Measurements from ENCODE around the gene NBEA.

The NBEA gene

DNA sequence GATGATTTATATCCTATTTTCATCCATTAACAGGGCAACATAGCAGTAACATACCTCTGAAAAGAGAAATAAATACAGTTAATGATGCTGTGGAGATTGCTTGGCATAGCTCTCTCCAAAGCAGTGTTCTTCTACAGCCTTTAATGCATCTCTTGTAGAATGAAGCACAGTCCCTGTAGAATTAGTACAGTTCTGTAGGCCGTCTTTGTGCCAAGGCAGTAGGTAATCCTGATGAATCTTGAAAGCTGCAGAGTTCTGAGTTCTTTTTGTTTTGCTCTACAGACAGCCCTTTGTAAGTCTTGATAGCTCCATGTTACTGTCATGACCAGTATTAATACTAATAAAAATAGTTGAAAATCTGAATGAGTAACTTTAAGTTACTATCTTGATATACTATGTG lies 350.3 kb downstream of the NBEA start:
- no peak for DNase-seq

DNA sequence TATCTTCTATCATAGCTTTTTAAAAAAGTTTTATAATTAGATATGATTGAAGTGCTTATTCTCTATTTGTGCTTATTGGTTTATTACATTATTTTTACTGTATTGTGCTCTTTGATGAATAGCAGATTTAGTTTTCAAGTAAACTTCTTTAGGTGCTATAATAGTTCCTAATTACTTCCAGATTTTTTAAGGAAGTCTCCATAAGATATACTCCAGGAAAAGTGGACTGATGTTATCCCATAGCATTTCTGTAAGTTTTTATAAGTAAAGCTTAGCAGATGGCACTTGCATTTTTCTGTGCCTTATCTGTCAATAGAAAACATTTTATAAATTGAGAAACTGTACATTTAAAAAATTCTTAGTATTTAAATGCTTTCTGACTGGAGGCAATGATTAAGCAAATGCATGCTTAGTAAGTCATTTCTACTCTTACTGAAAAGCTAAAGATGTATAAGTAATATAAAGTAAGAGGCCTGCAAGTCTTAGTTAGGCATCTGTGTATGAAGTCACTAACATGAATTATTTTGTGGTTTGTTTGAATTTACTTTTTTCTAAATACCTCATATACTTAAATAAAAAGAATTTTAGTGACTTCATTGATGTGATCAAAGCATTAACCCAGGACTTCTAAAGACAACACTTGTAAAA lies 351.6 kb downstream of the NBEA start:
- no peak for DNase-seq

DNA sequence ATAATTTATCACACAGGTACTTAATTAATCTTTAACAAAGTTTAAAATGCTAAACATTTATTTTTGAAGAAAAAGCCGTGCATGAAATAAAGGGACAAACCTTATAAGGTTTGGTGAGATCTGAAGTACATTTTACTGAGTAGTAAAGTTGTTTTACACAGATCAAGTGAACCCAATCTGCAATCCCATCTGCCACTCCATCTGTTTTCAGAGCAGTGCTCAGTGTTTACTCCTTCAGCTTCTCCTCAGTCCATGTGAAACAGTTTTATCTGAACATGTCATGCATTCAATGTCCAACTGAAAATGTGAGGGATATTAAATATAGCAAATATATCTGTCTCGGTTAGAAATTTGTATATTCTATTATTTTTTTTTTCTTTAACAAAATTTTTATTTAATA lies 367.6 kb downstream of the NBEA start:
- no peak for DNase-seq

DNA sequence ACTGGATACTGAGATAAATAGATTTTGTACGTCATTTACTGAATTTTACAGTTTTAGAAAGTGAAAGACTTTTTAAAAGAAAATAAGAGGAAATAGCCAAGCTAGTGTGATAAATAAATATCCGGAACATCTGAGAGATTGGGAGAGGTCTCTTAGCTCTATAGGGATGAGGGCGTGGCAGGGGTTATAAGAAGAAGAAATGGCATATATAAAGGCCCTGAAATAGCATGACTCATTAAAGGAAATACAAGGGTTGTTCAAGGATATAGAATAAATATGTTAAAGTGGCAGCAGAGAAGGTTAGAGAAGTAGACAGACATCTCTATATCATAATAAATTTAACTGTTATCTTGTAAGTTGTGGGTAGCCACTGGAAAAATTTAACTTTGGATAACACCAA lies 390.1 kb downstream of the NBEA start:
- DNase-seq: no peak

DNA sequence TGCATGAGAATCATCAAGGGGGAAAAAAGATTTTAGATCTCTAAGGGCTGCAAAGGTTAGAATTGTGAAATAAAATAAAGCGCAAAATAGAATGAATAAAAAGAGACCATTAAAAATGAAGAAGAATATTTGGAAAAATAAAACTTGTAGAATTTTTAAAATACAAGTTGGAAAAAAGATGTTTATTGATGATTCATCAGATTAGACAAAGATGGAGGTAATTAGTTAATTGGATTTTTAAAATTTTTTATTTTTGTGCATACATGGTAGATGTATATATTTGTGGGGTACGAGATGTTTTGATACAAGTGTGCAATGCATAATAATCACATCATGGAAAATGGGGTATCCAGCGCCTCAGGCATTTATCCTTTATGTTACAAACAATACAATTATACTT lies 391.1 kb downstream of the NBEA start:
- no peak for DNase-seq

DNA sequence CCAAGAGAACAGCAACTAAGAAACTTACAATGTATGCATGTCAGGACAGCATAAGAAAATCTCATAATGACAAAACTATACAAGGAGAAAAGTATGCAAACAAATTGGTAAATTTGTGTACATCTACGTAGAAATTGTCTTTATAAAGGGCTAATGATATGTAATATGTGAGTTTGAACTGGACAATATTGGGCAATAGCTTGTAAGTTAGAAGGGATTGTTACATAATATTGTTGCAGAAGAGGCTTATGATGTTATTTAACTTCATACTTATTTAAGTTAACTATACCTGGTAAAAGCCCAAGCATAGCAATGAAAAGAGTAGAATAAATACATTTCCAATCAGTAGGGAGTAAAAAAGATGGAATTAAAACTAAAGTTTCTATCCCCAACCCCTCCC lies 400.4 kb downstream of the NBEA start:
- no peak for DNase-seq

DNA sequence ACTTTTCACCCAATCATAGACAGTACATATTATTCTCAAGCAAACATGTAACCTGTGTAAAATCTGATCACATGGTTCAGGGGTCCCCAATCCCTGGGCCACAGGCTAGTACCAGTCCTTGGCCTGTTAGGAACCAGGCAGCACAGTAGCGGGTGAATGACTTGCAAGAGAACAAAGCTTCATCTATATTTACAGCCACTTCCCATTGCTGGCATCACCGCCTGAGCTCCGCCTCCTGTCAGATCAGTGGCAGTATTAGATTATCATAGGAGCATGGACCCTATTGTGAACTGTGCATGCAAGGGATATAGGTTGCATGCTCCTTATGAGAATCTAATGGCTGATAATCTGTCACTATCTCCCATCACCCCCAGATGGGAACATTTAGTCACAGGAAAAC lies 401.3 kb downstream of the NBEA start:
- DNase-seq: no peak

DNA sequence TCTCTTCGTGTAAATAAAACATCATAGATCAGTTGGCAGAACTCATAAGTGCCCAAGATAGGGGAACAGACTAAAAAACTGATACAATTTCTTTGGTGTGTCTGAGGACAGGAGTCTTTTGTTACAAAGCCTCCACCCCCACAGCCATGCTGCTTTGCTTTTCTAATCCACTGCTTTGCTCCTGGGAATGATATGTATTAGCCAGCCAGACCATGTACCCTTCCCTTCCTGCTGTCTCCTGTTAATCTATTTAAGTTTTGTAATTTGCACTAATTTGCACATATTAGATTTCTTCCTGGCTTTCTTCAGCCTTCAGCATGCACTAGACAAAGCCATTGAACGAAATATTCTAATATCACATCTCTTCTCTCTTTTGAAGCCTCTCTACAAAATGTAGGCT lies 403.9 kb downstream of the NBEA start:
- no peak for DNase-seq

DNA sequence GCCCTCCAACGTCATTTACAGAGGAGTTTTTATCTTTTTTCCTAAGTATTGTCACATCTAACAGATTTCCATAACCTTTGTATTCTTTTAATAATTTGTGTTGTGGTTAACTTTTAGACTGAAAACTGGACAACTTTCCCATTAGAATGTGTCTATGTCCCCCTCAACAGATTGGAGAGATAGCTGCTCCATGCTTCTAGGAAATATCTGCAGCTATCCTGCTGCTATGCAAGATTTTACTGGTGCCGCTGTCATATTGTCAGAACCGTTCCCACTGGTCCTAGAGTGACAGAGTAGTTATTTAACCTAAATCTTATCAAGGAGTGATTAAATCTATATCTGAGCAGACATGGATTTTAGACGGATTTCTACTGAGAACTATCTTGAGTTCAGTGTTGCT lies 404.4 kb downstream of the NBEA start:
- no peak for DNase-seq

DNA sequence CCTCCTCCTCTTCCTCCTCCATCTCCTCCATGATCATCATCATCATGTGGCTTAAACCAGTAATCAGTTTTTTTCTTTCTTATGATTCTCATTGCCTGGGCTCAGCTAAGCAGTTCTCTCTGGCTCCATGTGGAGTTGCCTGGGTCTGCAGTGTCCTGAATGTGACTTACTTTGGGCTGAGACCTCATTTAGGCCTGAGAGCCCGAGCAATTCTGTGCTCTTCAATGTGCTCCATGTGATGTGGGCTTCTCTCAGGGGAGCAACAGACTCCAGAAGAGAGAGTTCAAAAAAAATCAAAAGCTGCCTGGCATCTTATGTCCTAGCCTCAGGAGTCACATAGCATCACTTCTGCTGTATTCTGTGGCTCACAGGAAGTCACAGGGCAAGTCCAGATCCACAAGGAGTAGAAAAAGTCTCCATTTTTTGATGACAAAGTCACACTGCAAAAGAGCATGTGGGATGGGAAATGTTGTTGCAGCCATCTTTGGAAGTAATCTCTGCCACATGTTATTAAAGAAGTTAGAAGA lies 405.7 kb downstream of the NBEA start:
- DNase-seq: no peak

DNA sequence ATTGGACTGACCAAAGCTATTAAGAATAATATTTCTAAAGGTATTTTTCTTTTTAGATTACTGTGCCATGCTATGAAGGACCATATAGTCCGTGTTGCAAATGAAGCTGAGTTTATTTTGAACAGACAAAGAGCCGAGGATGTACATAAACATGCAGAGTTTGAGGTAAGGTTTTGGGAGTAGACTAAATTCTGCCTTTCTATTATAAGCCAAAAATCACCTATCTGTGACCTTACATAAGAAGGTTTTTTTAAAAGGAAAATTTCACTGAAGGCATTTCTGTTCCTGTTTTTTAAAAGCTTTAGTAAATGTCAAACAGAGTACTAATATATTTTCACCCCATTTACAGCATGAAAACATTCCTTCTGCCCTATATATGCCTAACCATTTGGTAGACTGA lies 407.0 kb downstream of the NBEA start:
- no peak for DNase-seq

DNA sequence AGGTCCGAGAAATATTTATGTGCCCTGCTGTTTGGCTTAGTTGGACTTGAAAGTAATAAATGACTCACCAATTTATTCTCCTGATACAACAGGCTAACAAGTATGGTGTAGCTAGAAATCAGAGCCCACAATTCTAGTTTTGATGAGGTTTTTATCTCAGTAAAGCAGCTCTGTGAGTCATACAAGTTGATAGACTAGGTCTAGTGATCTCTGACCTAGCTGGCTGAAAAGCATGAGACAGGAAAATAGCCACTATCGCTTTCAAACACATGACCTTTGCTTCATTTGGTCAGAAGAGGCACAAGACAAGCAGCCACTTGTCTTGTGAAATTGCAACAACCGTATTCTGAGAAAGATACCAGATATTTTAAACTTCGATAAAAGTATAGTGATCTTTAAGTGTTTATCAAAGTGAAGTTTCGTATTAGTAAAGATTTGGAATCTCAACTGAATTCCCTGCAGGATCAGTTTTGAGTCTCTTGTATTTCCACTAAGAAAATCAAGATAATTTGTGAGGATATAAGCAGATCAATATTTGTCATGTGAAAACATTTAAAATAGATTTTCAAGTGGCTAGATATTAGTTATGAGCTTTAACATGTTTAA lies 407.7 kb downstream of the NBEA start:
- no peak for DNase-seq

DNA sequence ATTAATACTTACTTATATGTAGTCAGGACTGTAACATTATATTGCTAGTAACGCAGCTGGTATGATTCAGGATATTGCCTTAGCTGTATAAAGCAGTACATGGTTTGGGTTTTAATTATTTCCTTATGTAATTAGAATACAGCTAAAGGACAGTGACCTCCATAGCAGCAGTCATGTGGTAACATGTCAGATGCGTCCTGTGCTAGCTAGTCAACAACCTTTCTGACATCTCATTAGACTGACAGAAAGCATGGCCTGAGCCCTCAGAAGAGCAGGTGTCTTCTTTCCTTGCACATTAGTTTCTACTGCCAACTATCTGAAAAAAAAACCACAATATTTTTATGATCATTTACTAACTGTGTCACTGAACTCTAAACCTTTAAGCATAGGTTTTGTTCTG lies 412.2 kb downstream of the NBEA start:
- no peak for DNase-seq

DNA sequence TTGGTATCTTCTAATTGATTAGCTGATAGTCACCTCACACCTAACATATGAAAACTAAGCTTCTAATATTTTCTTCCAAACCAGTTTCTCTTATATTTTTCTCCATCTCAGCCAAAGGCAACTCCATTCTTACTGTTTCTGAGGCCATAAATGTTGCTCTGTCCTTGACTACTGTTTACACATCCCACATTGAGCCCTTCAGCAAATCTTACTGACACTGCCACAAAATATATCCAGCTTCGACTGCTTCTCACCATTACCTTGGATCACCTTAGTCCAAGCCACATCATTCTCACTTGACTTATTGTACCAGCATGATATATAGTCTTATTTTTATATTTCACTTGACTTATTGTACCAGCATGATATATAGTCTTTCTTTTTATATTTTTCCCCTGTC lies 412.8 kb downstream of the NBEA start:
- no peak for DNase-seq

DNA sequence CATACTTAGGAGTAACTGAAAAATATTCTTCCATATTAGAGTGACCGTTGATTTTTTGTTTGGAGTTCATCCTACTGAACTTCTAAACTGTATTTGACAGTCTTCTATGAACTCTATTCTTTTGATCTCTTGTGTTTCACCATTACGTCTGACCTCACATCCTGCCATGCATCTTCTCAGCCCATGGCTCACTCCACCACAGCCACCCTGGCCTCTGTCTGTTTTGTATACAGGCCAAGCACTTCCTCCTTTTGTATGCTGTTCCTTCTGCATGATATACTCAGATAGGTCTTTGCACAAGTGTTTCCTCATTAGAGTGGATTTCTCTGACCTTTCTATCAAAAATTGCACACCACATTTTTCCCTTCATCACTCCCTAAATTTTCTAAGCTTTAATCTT lies 414.5 kb downstream of the NBEA start:
- no peak for DNase-seq

DNA sequence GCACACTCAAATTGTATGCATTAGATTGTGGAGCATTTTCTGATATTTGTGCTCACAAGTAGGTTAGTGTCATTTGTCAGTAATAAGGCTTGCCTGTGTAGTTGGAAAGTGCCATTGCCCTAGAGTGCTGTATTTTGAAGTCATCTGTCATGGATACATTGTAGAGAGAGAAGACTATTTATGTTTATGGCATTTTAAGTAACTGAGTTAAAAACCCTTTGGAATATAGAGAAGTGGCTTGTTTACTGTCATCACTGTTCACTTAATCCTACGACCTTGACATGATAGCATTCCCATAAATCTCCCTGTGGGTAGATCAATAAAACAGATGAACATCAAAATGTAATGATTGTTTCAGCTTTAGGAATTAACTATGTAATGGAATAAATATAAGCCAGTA lies 423.8 kb downstream of the NBEA start:
- DNase-seq: no peak

DNA sequence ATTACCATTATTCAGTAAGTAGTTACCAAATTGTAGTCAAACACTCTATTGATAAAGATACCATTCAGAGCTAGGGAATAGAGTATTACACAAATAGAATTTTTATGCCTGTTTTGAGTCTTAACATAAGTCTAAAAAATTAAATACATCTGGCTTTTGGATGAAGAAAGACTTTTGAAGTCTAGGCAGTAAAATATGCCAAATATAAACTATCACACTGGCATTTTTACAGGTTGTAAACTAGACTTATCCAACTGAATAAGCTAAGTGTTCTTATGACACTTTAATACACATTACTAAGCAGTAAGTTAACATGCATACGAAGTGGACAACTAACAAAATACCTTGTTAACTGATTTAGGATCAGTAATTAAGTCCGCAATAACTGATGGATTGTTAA lies 425.5 kb downstream of the NBEA start:
- DNase-seq: no peak

DNA sequence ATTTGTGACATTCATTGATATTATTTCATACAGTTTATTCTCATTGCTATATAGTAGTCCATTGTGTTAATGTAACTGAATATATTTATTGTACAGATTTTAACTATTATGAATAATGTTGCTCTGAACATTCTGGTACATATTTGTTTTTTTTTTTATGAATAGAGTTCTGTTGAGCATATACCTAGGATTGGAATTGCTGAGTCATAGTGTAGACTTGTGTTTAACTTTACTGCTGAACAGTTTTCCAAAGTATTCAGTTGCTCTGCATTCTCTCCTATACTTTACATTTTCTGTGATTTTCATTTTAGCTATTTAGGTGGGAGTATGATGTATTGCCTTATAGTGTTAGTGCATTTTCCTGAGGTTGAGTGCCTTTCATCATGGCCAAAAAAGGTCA lies 436.9 kb downstream of the NBEA start:
- DNase-seq: no peak

DNA sequence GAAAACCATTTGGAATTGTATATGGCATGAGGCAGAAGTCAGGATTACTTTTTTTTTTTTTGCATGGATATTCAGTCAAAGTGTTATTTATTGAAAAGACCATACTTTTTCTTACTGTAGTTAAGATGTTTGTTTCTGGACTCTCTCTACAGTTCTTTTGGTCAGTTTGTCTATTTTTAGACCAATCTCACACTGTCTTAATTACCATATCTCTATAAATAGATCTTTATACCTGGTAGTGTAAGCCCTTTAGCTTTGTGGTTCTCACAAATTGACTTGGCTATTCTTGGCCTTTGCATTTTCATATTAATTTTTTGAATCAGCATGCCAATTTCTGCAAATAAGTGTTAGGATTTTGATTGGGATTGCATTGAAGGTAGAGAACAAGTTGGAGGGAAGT lies 437.6 kb downstream of the NBEA start:
- no peak for DNase-seq

DNA sequence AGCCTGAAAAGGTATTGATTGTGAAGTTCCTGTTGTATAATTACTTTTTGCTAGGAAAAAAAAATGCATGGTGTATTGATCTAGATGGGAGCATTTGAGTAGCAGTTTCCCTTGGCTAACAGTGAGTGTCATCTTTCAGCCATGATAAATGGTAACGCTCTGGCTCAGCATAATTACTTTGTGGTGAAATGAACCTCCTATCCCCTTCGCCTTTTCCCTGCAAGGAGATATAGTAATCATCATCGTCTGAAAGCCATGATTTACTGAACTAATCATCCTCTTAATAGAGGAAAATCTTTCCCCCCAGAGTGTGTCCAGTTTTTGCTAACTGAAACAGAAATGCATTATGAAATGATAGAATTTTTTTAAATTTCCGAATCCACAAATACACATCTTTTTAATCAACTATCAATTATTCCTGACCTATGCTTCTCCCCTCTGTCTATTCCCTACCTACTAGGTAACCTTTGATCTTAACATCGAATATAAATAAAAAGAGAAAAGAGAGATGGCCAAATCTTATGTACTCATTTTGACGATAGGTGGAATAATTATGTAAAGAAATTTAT lies 445.7 kb downstream of the NBEA start:
- no peak for DNase-seq

DNA sequence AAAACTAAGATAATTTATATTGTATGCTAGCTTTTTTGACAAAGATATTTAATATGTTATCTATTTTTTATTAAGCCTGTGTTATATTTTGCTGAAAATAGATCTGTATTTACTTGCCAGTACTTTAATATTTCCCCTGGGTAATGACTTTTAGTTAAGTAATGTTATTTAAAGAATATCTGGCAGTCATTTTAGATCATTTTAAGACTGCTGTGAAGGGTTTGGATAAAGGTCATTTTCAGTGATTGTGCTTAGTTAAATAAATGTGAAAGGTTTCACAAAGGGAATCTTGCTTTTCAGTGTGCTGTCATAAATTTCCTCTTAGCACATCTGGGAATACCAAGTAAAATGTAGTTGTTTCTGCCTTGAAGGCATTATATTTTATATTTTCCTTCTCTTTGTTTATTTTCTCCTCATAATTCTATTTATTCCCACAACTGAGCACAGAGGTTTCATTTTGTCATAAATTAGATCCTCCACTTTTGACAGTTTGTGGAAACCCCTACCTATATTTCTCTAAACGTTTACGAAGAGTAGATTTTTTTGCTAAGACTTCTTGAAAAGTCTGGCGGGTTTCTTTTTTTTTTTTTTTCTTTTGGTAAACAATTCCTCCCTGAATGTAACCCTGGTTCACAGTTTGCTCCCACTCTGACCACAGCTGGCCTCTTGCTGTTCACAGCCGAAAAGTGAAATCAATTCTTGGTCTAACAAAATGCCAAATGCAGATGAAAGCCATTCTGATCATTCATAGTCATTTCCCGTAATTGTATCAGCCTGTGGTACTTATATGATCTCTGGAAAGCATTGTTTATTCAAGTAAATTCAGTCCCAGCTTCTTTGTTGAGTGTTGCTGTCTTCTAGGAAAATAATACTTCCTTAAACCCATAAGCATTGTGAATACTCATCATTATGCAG lies 446.6 kb downstream of the NBEA start:
- DNase-seq: no peak

DNA sequence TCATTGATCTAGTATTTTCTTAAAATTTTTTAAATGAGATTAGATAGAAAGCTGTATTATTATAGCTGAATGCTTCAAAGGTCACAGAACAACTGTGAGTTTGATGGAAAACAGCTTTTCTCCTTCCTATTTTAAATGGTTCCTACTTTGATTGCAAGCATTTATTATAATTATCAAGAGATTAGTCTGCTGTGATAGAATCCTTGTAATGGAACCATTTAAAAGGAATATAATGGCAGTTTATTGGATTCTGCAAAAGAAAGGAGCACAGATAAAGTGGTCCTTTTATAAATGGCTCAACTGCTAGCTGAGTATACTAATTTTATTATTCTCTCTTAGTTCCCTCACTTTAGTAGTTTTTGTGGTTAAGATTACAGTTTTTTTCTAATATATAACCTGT lies 447.5 kb downstream of the NBEA start:
- no peak for DNase-seq

DNA sequence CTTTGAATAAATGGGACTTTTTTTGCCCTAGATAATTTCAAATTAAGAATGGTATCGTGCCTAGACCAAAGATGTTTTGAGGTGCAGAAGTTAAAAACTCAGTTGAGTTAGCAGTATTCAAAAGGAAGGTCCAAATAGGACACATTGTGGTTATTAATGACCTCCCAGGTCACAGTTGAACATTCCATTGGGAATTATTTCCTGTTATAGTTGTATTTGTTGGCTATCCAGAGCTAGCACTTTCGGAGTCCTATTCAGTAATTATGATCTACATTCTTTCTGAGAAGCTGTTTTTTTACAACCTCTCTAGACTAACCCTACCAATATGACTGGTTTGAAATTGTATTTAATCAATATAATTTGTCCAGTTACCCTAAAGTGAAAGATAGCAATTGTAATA lies 450.7 kb downstream of the NBEA start:
- DNase-seq: no peak

DNA sequence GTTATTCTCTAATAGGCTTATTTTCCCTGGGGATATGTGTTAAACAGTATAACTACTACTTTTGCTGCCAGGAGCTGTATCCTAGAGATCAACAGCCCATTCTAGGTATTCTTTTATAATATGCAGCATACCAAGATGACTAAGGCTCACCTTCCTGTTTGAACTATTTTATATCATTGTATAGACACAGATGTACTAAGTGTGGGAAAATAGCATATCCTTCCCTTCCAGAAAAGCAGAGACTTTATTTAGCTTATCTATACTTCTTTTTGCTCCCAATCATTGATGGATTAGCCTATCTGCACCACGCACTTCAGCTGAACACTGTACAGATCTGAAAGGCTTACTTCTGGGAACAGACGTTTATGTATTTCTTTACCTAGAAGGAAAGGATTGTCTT lies 451.8 kb downstream of the NBEA start:
- DNase-seq: no peak
